ENCODE data around the gene FKBP3.
A peak's percentile ranks its signal among the peaks of the same experiment; 100 is the strongest.

The FKBP3 gene

GRCh38 chr14:45136399-45136798 is 2.1 kb upstream of the FKBP3 start:
- H3K4me3 ChIP-seq (ENCODE audit: low read depth, low read length) = peak overlapping the region; percentile 96
- TF ChIP-seq CTCF (IDR thresholded peaks at IDR 0.05; ENCODE audit: low read depth, low read length) = no peak
- no peak for TF ChIP-seq POLR2A (IDR thresholded peaks at IDR 0.05; ENCODE audit: extremely low read depth, insufficient read length)
- no peak for TF ChIP-seq MYC (IDR thresholded peaks at IDR 0.05; ENCODE audit: low read depth, low read length)
- no peak for TF ChIP-seq MAX (IDR thresholded peaks at IDR 0.05; ENCODE audit: low read depth, low read length)
- DNase-seq (ENCODE audit: low read depth) = no peak

GRCh38 chr14:45135659-45136395 is 1.5 kb upstream of the FKBP3 start, which contains the start of gene FANCM:
Gene FANCM, plus strand, starts transcription at chr14:45135930. Its CDS starts 102 bp downstream, at chr14:45136032.
- peak; percentile 76 for TF ChIP-seq POLR2A (IDR thresholded peaks at IDR 0.05; ENCODE audit: extremely low read depth, insufficient read length)
- no peak for TF ChIP-seq MYC (IDR thresholded peaks at IDR 0.05; ENCODE audit: low read depth, low read length)
- TF ChIP-seq MAX (IDR thresholded peaks at IDR 0.05; ENCODE audit: low read depth, low read length) = 0 out of 2 replicates have a peak, but pooled peaks have one; percentile 45
- peak; percentile 98 for DNase-seq (ENCODE audit: low read depth)
- H3K4me3 ChIP-seq (ENCODE audit: low read depth, low read length) = peak within 1 kb of the TSS; percentile 96

- peak; percentile 18 for DNase-seq (ENCODE audit: low read depth)
Measured at GRCh38 chr14:45135156-45135555, 875 bp upstream of the FKBP3 start.

GRCh38 chr14:45133683-45134050 is 614 bp downstream of the FKBP3 start:
- no peak for DNase-seq (ENCODE audit: low read depth)
- TF ChIP-seq CTCF (IDR thresholded peaks at IDR 0.05; ENCODE audit: low read depth, low read length) = no peak
- TF ChIP-seq POLR2A (IDR thresholded peaks at IDR 0.05; ENCODE audit: extremely low read depth, insufficient read length) = no peak
- TF ChIP-seq MAX (IDR thresholded peaks at IDR 0.05; ENCODE audit: low read depth, low read length) = no peak
- no peak for TF ChIP-seq MYC (IDR thresholded peaks at IDR 0.05; ENCODE audit: low read depth, low read length)
- H3K4me3 ChIP-seq (ENCODE audit: low read depth, low read length) = peak overlapping the region; percentile 94

More at GRCh38 chr14:45135156-45135555, 875 bp upstream of the FKBP3 start:
- peak overlapping the region; percentile 96 for H3K4me3 ChIP-seq (ENCODE audit: low read depth, low read length)
- TF ChIP-seq POLR2A (IDR thresholded peaks at IDR 0.05; ENCODE audit: extremely low read depth, insufficient read length) (no peak), MYC (IDR thresholded peaks at IDR 0.05; ENCODE audit: low read depth, low read length) (0 out of 2 replicates have a peak, but pooled peaks have one; percentile 13), MAX (IDR thresholded peaks at IDR 0.05; ENCODE audit: low read depth, low read length) (no peak), CTCF (IDR thresholded peaks at IDR 0.05; ENCODE audit: low read depth, low read length) (no peak)

GRCh38 chr14:45128963-45129629 is 5.2 kb downstream of the FKBP3 start:
- no peak for DNase-seq (ENCODE audit: low read depth)
- TF ChIP-seq POLR2A (IDR thresholded peaks at IDR 0.05; ENCODE audit: extremely low read depth, insufficient read length) = no peak
- TF ChIP-seq CTCF (IDR thresholded peaks at IDR 0.05; ENCODE audit: low read depth, low read length) = no peak
- no peak for TF ChIP-seq MAX (IDR thresholded peaks at IDR 0.05; ENCODE audit: low read depth, low read length)
- TF ChIP-seq MYC (IDR thresholded peaks at IDR 0.05; ENCODE audit: low read depth, low read length) = no peak
- H3K4me3 ChIP-seq (ENCODE audit: low read depth, low read length) = no peak overlapping the region

GRCh38 chr14:45125754-45126153 is 8.5 kb downstream of the FKBP3 start:
- no peak for DNase-seq (ENCODE audit: low read depth)
- TF ChIP-seq MAX (IDR thresholded peaks at IDR 0.05; ENCODE audit: low read depth, low read length) = no peak
- no peak for TF ChIP-seq MYC (IDR thresholded peaks at IDR 0.05; ENCODE audit: low read depth, low read length)
- TF ChIP-seq CTCF (IDR thresholded peaks at IDR 0.05; ENCODE audit: low read depth, low read length) = no peak
- no peak for TF ChIP-seq POLR2A (IDR thresholded peaks at IDR 0.05; ENCODE audit: extremely low read depth, insufficient read length)
- H3K4me3 ChIP-seq (ENCODE audit: low read depth, low read length) = no peak overlapping the region

Measured in NB4 (cell line).